ENCODE measurements around the gene LAMA3. TPM values are rescaled to one million over a fixed set of nuclear protein-coding genes. Genes with fewer than 3 reads are reported as not detected.

The LAMA3 gene
- total RNA-seq, 2 donors from 2014 or later: 0.58 to 1.3 TPM

DNA sequence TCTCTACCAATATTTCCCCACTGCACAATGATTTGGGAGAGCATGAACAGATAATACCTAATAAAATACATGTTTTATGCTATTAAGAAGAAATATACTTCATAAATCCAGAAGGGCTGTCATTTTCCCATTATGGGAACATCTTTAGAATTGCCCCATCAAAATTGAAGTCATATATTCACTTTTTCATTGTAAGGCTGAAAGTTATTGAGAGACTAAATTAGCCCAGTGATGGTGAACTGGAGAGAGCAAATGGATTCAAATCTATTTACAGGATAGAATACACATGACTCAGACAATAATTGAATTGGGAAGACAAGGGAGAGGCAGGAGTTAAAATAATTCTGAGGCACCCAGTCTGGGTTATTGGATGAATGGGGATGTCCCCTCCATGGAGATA, 245.6 kb downstream of the LAMA3 start:
- no peak overlapping the region for H3K9ac ChIP-seq (ENCODE audit: extremely low read depth, low read length, poor library complexity, severe bottlenecking)
- no peaks in the 10 kb centered on the region for H3K27me3 ChIP-seq (ENCODE audit: control insufficient read depth, insufficient read depth, low read length, poor library complexity, severe bottlenecking)
- Mint-ChIP-seq H3K36me3 (ENCODE audit: low read depth) (no peaks in the 10 kb centered on the region), H3K27ac (no peak overlapping the region), H3K27me3 (ENCODE audit: insufficient read depth) (no peaks in the 10 kb centered on the region), H3K9me3 (no peaks in the 10 kb centered on the region), H3K4me1 (peaks cover 16% of the 10 kb centered on the region), H3K4me3 (no peak overlapping the region)
- DNase-seq: peak; percentile 1
- H3K36me3 ChIP-seq (ENCODE audit: control insufficient read depth, insufficient read depth, low read length): no peaks in the 10 kb centered on the region
- H3K4me1 ChIP-seq (ENCODE audit: control insufficient read depth, insufficient read depth, low read length): peaks cover 12% of the 10 kb centered on the region
- H3K9me3 ChIP-seq (ENCODE audit: control insufficient read depth, low read length): no peaks in the 10 kb centered on the region
- H3K27ac ChIP-seq (ENCODE audit: low read depth, low read length): no peak overlapping the region
- no peak overlapping the region for H3K4me3 ChIP-seq (ENCODE audit: low read length)
- TF ChIP-seq, protein P1, sequence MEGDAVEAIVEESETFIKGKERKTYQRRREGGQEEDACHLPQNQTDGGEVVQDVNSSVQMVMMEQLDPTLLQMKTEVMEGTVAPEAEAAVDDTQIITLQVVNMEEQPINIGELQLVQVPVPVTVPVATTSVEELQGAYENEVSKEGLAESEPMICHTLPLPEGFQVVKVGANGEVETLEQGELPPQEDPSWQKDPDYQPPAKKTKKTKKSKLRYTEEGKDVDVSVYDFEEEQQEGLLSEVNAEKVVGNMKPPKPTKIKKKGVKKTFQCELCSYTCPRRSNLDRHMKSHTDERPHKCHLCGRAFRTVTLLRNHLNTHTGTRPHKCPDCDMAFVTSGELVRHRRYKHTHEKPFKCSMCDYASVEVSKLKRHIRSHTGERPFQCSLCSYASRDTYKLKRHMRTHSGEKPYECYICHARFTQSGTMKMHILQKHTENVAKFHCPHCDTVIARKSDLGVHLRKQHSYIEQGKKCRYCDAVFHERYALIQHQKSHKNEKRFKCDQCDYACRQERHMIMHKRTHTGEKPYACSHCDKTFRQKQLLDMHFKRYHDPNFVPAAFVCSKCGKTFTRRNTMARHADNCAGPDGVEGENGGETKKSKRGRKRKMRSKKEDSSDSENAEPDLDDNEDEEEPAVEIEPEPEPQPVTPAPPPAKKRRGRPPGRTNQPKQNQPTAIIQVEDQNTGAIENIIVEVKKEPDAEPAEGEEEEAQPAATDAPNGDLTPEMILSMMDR (conservative IDR thresholded peaks at IDR 0.05): no peak

DNA sequence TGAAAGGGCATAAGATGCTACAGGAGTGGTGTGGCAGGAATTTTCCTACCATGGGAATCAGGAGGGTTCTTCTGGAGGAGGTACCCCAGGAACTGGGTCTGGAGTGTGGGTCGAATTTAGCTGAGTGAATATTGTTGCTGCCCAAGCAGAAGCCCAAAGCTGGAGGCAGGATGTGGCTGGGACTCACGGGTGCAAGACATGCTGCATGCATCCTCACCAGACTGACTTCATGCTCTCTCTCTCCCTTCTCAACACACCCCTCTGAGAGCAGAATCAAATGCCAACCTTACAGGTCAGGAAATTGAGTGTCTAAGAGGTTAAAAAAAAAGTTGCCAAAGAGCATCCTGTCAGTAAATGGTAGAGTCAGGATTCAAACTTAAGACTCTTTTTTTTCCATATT, 246.6 kb downstream of the LAMA3 start:
- Histone ChIP-seq H3K27me3 (ENCODE audit: control insufficient read depth, insufficient read depth, low read length, poor library complexity, severe bottlenecking) (no peaks in the 10 kb centered on the region), H3K4me1 (ENCODE audit: control insufficient read depth, insufficient read depth, low read length) (peaks cover 12% of the 10 kb centered on the region), H3K9ac (ENCODE audit: extremely low read depth, low read length, poor library complexity, severe bottlenecking) (no peak overlapping the region), H3K36me3 (ENCODE audit: control insufficient read depth, insufficient read depth, low read length) (no peaks in the 10 kb centered on the region), H3K4me3 (ENCODE audit: low read length) (no peak overlapping the region), H3K9me3 (ENCODE audit: control insufficient read depth, low read length) (no peaks in the 10 kb centered on the region), H3K27ac (ENCODE audit: low read depth, low read length) (no peak overlapping the region)
- TF ChIP-seq, protein P1 (conservative IDR thresholded peaks at IDR 0.05): no peak
- Mint-ChIP-seq H3K27me3 (ENCODE audit: insufficient read depth) (no peaks in the 10 kb centered on the region), H3K4me3 (no peak overlapping the region), H3K9me3 (no peaks in the 10 kb centered on the region), H3K4me1 (peaks cover 16% of the 10 kb centered on the region), H3K27ac (no peak overlapping the region), H3K36me3 (ENCODE audit: low read depth) (no peaks in the 10 kb centered on the region)
- no peak for DNase-seq
- WGBS, 2 experiments (ENCODE audit: insufficient coverage in 1 of 2, insufficient read length in 1 of 2): 91 to 100% methylated on average over 1 to 2 of the region's 2 CpGs

DNA sequence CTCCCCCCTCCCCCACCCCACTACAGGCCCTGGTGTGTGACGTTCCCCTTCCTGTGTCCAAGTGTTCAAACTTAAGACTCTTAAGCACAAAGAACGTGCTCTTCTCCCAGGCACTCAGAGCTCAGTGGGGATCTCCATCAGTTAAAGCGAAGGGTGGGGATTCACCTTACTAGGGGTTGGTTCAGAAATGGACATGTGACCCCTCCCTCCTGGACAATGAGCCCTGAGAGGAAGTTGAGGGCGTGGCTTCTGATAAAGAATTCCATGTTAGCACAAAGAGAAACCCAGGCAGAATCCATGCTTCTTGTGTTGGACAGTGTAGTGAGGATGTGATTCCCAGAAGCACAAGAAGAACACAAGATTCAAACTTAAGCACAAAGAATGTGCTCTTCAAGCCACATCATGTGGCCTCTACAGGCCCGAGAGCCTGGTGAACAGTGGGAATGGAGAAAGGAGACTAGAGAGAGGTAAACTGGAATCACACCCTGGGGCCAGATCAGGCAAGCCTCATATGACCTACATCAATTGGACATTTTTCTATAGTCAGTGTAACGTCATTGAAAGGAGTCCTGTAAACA, 247.2 kb downstream of the LAMA3 start:
- TF ChIP-seq, protein P1 (conservative IDR thresholded peaks at IDR 0.05): no peak

More for the DNA sequence above, 247.2 kb downstream of the LAMA3 start:
- no peak overlapping the region for H3K9ac ChIP-seq (ENCODE audit: extremely low read depth, low read length, poor library complexity, severe bottlenecking)
- no peak overlapping the region for H3K4me3 ChIP-seq (ENCODE audit: low read length)
- H3K9me3 ChIP-seq (ENCODE audit: control insufficient read depth, low read length): no peaks in the 10 kb centered on the region
- H3K9me3 Mint-ChIP-seq: no peaks in the 10 kb centered on the region
- peaks cover 16% of the 10 kb centered on the region for H3K4me1 Mint-ChIP-seq
- no peaks in the 10 kb centered on the region for H3K27me3 ChIP-seq (ENCODE audit: control insufficient read depth, insufficient read depth, low read length, poor library complexity, severe bottlenecking)
- no peak overlapping the region for H3K4me3 Mint-ChIP-seq
- H3K27ac ChIP-seq (ENCODE audit: low read depth, low read length): no peak overlapping the region
- H3K36me3 Mint-ChIP-seq (ENCODE audit: low read depth): no peaks in the 10 kb centered on the region
- H3K36me3 ChIP-seq (ENCODE audit: control insufficient read depth, insufficient read depth, low read length): no peaks in the 10 kb centered on the region
- WGBS, 2 experiments (ENCODE audit: insufficient coverage in 1 of 2, insufficient read length in 1 of 2): 92 to 94% methylated on average over 6 of the region's 6 CpGs
- H3K27ac Mint-ChIP-seq: no peak overlapping the region
- H3K4me1 ChIP-seq (ENCODE audit: control insufficient read depth, insufficient read depth, low read length): peaks cover 12% of the 10 kb centered on the region
- DNase-seq: peak; percentile 25
- H3K27me3 Mint-ChIP-seq (ENCODE audit: insufficient read depth): no peaks in the 10 kb centered on the region

Data from endodermal cell (in vitro differentiated cells).